Transverse colon (tissue), 4 donors: ENCODE measurements around the gene SYT2. TPM values are rescaled to one million over a fixed set of nuclear protein-coding genes. Genes with fewer than 3 reads are reported as not detected.
"Not testable (repeated sequence)": the region's sequence is repeated elsewhere in the genome, so short reads cannot be mapped to it uniquely, and the experiment has no call there.

Experiments used
- DNase-seq: peaks from one replicate; pipeline ENCODE4 v3.0.0-alpha.2; 2019
- H3K27ac ChIP-seq, 4 donors: fragments of 200-600 bp; sonication (generic); 2 replicates each; pipeline ENCODE4 v1.5.1; 2016 to 2018; ENCODE audit warnings: inconsistent platforms in 4 of 4
- H3K27me3 ChIP-seq: fragments of 200-600 bp; sonication (generic); 2 replicates; pipeline ENCODE4 v1.5.1; 2017; ENCODE audit warnings: inconsistent platforms
- H3K36me3 ChIP-seq, 4 donors: fragments of 200-600 bp; sonication (generic); 2 replicates each; pipeline ENCODE4 v1.5.1; 2017 to 2019; ENCODE audit warnings: inconsistent platforms in 4 of 4
- H3K4me1 ChIP-seq, 4 donors: fragments of 200-600 bp; sonication (generic); 2 replicates each; pipeline ENCODE4 v1.5.1; 2017 to 2020; ENCODE audit warnings: inconsistent platforms in 4 of 4
- H3K4me3 ChIP-seq, 4 donors: fragments of 200-600 bp; sonication (generic); 1 replicate in 1 of 4; 2 replicates in 3 of 4; pipeline versions ENCODE4 v1.5.1 to v1.6.1; 2017 to 2019; ENCODE audit warnings: inconsistent platforms in 4 of 4
- H3K9me3 ChIP-seq, 2 donors: fragments of 200-600 bp; sonication (generic); 2 replicates each; pipeline ENCODE4 v1.5.1; 2017 to 2019; ENCODE audit warnings: inconsistent platforms in 2 of 2
- CTCF ChIP-seq, 5 experiments: fragments of 200-600 bp in 3 of 5; fragments of 450-650 bp in 2 of 5; sonication (generic) in 3 of 5; IDR thresholded peaks; 1 replicate in 2 of 5; 2 replicates in 3 of 5; pipeline ENCODE4 v1.5.1; 2016 to 2017; ENCODE audit warnings: antibody characterized with exemption in 5 of 5, inconsistent platforms in 3 of 5, mild to moderate bottlenecking in 2 of 5, moderate library complexity in 1 of 5
- EP300 ChIP-seq: sonication (generic); formaldehyde crosslinking; IDR thresholded peaks from one replicate; pipeline ENCODE4 v1.6.1; 2017; ENCODE audit warnings: antibody characterized with exemption, low read depth
- POLR2A ChIP-seq: fragments of 450-650 bp; IDR thresholded peaks from one replicate; pipeline ENCODE4 v1.6.1; 2016; ENCODE audit warnings: antibody characterized with exemption, mild to moderate bottlenecking, moderate library complexity
- POLR2AphosphoS5 ChIP-seq, 3 donors: sonication (generic); formaldehyde crosslinking; IDR thresholded peaks; one replicate each; pipeline ENCODE4 v1.6.1; 2016; ENCODE audit warnings: antibody characterized with exemption in 3 of 3
- WGBS, 2 donors: methylation state at CpG; one replicate each; pipeline ENCODE4 v1.1.5; 2018; ENCODE audit warnings: low coverage in 1 of 2; 5-methylcytosine and 5-hydroxymethylcytosine counted together
- in situ Hi-C, 4 donors: fragments of 200-750 bp; cut with MboI; loops; one replicate each; pipeline versions ENCODE4 v1.15.0 to v1.15.1; 2017; ENCODE audit warnings: low sequenced_read_pairs in 3 of 4, low pct_ligation_motif_present in 1 of 4, low pct_unique_long_range_greater_than_20kb in 1 of 4
- intact Hi-C: fragments of 100-400 bp; cut with DNase I; formaldehyde crosslinking; loops from one replicate; pipeline ENCODE4 v1.15.1; 2023; ENCODE audit warnings: low total_unique reads
- total RNA-seq, 4 donors: library from RNA; depleted of rRNA; stranded (reverse); fragments of >200 nt; gene quantifications; one replicate each; pipeline ENCODE4 v1.1.0, GENCODE V29; 2016

SYT2 gene
- total RNA-seq, 4 donors from 2014 or later, result 0.16 to 0.40 TPM; not detected in 2

DNA sequence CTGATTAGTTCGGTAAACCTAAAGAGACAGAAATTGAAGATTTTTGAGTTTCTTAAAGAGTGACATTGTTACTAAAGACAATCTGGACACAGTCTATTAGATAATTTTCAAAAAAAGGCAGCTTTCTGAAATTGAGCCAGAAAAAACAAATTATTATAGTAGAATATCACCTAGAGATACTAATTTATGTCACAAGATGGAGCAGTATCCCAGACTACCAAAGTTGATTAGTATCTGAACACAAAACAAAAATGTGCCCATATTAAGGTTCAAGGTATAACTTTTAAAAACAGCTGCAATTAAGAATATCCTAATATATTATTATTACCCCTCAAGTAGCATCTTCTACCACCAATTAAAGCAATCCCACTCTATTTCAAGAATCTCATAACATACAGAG lies 40.5 kb upstream of the SYT2 start:
- Histone ChIP-seq H3K36me3 (peaks cover 0 to 72% (median 34%) of the 10 kb centered on the region in 4 donors), H3K9me3 (no peaks in the 10 kb centered on the region), H3K4me1 (no peaks in the 10 kb centered on the region), H3K27me3 (no peaks in the 10 kb centered on the region), H3K27ac (no peak overlapping the region), H3K4me3 (no peak overlapping the region)
- TF ChIP-seq CTCF (IDR thresholded peaks at IDR 0.05), result peak in 2 of 5 experiments; percentile 5 to 13
- no peak for TF ChIP-seq POLR2A
- intact Hi-C loops (loop anchor here (5.0 kb wide), 1 partner anchor 698 kb away; no protein-coding TSS in a partner anchor), in situ Hi-C loops (loop anchor here in 1 of 4 donors (25.0 kb wide), 1 partner anchor 237 kb away; no protein-coding TSS in a partner anchor)
- 91 to 100% methylated on average over 1 of the region's 1 CpG for WGBS, 2 donors
- no peak for DNase-seq

DNA sequence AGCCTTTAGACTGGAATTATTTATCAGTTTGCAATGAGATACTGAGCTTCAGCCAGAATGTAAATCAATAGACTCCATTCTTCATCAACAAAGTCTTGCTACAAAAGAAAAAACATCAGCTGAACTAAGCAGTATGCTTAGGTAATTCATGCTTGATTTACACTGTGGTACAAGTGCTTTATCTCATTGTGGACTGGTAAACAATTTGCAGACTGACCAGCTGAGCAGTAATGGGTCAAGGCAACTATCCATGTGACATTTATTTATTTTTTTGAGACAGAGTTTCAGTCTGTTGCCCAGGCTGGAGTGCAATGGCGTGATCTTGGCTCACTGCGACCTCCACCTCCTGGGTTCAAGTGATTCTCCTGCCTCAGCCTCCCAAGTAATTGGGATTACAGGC lies 39.8 kb upstream of the SYT2 start:
- H3K36me3 ChIP-seq, result peaks cover 0 to 72% (median 37%) of the 10 kb centered on the region in 4 donors
- DNase-seq, result no peak
- no peak overlapping the region for H3K4me3 ChIP-seq
- no peak for TF ChIP-seq POLR2AphosphoS5 (IDR thresholded peaks at IDR 0.05)
- TF ChIP-seq POLR2A, result no peak
- no peak for TF ChIP-seq CTCF (IDR thresholded peaks at IDR 0.05)
- TF ChIP-seq EP300, result no peak
- H3K27ac ChIP-seq, result no peak overlapping the region
- H3K4me1 ChIP-seq, result no peaks in the 10 kb centered on the region
- no peaks in the 10 kb centered on the region for H3K9me3 ChIP-seq
- H3K27me3 ChIP-seq, result no peaks in the 10 kb centered on the region
- intact Hi-C loops (loop anchor here (5.0 kb wide), 1 partner anchor 698 kb away; no protein-coding TSS in a partner anchor), in situ Hi-C loops (loop anchor here in 1 of 4 donors (25.0 kb wide), 1 partner anchor 237 kb away; no protein-coding TSS in a partner anchor)
- 92% methylated on average over 2 of the region's 2 CpGs; no CpG with 5 or more reads in 1 of the 2 donors for WGBS, 2 donors

DNA sequence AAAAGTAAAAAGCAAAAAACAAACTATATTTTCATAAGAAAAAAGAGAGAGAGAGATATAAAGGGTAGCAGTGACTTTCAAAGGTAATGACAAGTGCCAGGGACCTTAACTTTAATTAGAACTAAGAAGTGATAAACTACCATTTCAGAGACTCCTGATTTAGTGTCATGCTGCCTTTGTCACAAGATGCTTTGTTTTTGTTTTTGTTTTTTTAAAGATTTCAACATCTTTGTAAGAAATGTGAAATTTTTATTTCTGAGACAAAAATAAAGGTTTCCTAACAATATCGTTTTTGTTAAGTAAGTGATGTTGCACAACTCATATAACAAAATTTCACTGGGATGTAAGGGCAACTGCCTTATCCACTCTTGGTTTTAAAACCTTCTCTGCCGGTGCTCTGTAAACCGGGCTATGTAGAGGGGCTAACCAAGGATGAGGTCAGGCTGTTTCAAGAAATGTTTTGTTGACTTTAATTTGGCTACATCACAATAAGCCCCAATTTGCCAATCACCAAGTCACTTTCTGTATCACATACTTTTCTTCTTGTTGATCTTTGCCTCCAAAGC lies 35.2 kb upstream of the SYT2 start:
- DNase-seq, result no peak
- no peak overlapping the region for H3K27ac ChIP-seq
- H3K9me3 ChIP-seq, result no peaks in the 10 kb centered on the region
- in situ Hi-C loops (no loop called here), intact Hi-C loops (no loop called here)
- peaks cover 3 to 76% (median 45%) of the 10 kb centered on the region in 4 donors for H3K36me3 ChIP-seq
- H3K27me3 ChIP-seq, result no peaks in the 10 kb centered on the region
- WGBS, 2 donors, result 92 to 94% methylated on average over 3 of the region's 3 CpGs
- no peak overlapping the region for H3K4me3 ChIP-seq
- TF ChIP-seq POLR2A, result no peak
- TF ChIP-seq POLR2AphosphoS5 (IDR thresholded peaks at IDR 0.05), result no peak
- TF ChIP-seq CTCF (IDR thresholded peaks at IDR 0.05), result no peak
- no peak for TF ChIP-seq EP300
- no peaks in the 10 kb centered on the region for H3K4me1 ChIP-seq

- intact Hi-C loops, H3K4me3 ChIP-seq, in situ Hi-C loops, DNase-seq, H3K27me3 ChIP-seq, H3K4me1 ChIP-seq, H3K27ac ChIP-seq, H3K9me3 ChIP-seq: not testable (repeated sequence)
- 96% methylated on average over 3 of the region's 3 CpGs for WGBS, 2 donors
- H3K36me3 ChIP-seq, result peaks cover 3 to 76% (median 44%) of the 10 kb centered on the region in 4 donors
These were observed 34.5 kb upstream of the SYT2 start for GRCh38 chr1:202744770-202745169.

DNA sequence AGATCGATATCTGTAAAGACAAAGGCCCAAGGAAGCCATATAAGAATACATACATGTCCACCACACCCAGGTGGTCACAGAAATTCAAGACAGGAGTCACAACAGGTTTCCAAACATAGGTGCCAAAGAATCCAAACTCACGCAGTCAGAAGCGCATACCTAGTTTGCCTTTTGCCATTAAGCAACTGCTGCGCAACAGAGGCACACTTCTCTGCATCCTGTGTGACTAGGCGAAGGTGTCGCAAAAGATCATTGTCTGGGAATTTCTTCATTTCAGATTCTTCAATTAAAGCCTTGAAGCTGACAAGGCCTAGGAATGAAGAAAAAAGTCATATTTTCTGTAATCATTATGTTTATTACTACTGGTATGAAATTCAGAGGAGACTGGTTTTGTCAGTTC lies 32.2 kb upstream of the SYT2 start:
- Histone ChIP-seq H3K27ac (no peak overlapping the region), H3K27me3 (no peaks in the 10 kb centered on the region), H3K36me3 (peaks cover 3 to 70% (median 37%) of the 10 kb centered on the region in 4 donors), H3K4me1 (no peaks in the 10 kb centered on the region), H3K4me3 (no peak overlapping the region), H3K9me3 (no peaks in the 10 kb centered on the region)
- TF ChIP-seq CTCF (IDR thresholded peaks at IDR 0.05), result no peak
- no peak for TF ChIP-seq EP300
- TF ChIP-seq POLR2AphosphoS5 (IDR thresholded peaks at IDR 0.05), result no peak
- no peak for TF ChIP-seq POLR2A
- in situ Hi-C loops, result no loop called here
- 94 to 100% methylated on average over 2 to 6 of the region's 6 CpGs for WGBS, 2 donors
- intact Hi-C loops, result no loop called here
- DNase-seq, result no peak
